ENCODE measurements around the gene HS3ST3A1.
"Not testable (repeated sequence)": the region's sequence is repeated elsewhere in the genome, so short reads cannot be mapped to it uniquely, and the experiment has no call there.

Gene HS3ST3A1

DNA sequence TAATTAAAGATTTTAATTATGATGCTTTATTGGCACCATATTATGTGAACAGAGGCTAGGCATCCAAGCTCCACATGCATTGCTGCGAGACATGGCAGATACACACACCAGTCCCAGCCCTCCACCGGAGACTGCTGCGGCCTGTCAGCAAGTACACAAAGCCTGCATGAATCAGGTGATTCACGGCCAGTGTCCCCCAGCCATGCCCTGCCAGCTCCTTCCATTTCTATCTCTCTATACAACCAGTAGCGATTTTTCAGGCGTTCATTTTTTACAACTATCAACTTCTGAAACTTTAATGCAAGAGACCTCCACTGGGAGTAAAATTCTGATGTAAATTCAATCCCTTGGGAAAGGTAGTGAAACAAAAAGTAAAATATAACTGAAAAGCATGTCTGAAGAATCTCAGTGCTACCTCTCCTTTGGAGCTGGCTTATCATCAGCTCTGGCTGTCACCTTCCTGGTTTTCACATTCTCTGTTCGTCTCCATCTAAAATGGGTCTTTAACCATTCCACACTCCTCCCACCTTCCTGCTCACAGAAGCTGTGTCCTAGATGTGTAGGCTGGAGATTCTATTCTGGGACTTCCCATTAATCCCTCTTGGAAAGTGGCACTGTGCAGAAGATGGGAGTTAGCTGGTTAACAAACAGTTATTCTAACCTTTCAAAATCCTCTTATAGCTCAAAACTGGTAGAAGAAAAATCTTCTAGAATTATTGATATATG, 32.2 kb downstream of the HS3ST3A1 start:
- DNase-seq: no peak

- DNase-seq: no peak
Measured at GRCh38 chr17:13568582-13569397, 32.9 kb downstream of the HS3ST3A1 start.

DNA sequence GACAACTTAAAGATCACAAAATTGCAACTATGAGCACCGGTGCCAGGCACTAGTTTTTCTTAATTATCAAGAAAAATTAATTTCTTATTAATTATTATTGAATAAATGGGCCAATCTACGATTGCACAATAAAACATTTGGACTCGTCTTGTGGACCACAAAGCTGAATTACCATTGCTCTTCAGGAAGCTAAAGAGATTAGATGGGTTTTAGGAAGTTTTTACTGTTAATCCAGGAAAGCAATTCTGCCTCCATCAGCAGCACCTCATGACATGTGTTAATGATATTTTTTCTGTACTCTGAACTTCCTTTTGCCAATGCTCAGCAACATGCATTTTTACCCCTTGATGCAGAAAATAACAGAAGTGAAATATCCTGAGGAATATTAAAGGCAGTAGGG, 37.9 kb downstream of the HS3ST3A1 start:
- no peak for DNase-seq

DNA sequence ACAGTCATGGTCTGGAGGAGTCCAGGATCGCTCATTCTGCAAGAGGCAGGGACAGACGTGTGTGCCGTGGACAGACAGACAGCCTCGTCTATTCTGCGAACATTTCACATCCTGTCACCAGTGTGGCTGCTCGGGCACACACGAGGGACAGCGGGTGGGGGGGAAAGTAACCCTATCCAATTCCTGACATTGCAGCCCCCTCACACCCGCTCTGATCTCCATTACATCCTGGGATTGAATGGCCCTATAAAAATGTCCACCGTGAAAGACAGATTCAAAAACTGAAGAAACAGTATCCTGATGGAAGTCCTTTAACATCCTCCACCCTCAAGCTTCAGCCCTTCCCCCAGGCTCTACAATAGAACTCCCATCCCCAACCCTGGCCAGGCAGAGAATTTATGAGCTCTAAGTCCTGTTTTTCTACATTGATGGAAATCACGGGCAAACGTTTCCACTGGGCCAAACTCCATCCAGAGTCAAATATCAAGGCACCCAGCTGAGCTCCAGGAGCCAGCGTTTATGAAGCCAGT, 39.4 kb downstream of the HS3ST3A1 start:
- DNase-seq: no peak

- DNase-seq: no peak
Measured at GRCh38 chr17:13561606-13562270, 40.0 kb downstream of the HS3ST3A1 start.

DNA sequence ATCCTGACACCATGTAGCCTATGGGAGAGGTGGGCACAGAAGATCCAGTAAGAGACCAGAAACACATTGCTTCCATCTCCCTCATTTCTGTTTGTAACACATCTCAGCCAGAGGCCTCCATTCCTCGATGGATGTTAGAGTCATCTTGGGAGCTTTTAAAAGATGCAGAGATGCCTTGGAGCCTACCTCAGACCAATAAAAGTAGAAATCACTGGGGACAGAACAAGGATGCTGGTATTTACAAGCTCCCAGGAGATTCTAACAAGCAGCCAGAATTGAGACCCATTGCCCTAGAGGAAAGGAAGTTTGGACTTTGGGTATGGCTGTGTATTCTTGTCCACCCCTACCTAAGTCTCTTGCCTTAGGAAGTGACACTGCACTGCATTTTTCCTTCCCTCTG, 40.8 kb downstream of the HS3ST3A1 start:
- DNase-seq: no peak

DNA sequence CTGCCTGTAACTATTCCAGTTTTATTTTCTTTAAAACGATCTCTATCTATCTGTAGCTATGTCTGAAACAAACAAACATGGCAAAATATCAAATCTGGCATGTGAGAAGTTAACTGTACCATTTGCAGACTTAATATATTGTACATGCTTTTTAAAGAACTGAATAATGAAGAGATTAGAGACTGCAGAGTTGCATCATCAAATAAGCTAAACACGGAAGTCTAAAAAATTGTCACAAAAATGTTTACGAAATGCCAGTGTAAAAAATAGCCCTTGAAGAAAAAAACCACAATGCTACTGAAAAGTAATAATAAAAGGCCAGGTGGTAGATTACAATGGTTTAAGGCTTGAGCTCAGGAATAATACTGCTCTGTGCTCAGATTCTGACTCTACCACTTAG, 43.1 kb downstream of the HS3ST3A1 start:
- no peak for DNase-seq

DNA sequence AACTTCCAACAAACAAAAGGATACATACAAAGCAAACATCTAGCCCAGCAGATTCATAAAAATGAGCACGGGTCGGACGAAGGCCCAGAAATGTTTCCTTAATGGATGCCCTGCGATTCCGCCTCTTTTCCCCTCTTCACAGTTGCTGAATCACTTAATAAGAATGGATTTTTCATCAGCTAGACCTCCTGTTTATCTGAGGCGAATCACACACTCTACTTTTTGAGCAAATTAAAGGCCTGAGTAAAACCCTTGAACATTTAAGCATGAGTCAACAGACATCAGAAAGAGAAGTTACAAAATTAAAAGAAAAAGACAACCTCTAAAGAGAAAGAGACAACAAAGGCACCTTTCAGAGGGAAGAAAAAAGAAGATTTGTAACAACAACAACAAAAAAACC, 44.7 kb downstream of the HS3ST3A1 start:
- DNase-seq: no peak

DNA sequence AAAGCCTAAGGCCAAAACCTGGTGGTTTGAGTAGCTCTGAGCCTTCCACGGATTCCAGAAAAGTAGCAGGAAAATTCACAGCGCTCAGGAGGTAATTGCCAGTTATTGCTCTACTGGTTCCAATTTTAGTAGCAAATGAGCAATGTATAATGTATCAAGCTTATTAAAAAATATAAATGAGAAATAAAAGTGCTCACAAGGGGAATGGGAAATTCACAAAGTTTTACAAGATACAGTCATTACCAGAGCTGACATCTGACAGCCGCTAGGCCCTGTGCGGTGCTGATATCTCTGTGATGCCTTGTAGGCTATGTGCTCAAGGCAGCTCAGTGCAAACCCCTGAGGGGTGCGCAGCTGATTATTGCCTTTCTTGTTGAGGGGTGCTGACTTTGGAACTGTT, 47.5 kb downstream of the HS3ST3A1 start:
- no peak for DNase-seq

DNA sequence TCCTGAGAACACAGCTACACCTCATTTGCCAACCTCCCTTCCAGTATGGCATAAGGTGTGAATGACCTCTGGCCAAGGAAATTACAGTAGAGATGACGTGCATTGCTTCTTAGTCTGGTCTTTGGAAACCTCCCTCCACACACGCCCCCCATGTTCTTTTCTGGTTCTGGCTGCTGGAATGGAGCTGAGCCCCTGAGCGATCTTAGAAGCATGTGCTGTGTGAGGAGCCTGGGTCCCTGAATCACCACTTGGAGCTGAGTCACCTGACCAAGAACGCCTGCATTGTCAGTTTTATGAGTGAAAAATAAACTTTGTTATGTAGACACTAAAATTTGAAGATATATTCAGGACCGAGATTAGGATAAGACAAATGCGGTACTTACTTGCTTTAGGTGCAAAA, 51.4 kb downstream of the HS3ST3A1 start:
- no peak for DNase-seq

- DNase-seq: not testable (repeated sequence)
Measured at GRCh38 chr17:13548576-13548975, 53.2 kb downstream of the HS3ST3A1 start.

DNA sequence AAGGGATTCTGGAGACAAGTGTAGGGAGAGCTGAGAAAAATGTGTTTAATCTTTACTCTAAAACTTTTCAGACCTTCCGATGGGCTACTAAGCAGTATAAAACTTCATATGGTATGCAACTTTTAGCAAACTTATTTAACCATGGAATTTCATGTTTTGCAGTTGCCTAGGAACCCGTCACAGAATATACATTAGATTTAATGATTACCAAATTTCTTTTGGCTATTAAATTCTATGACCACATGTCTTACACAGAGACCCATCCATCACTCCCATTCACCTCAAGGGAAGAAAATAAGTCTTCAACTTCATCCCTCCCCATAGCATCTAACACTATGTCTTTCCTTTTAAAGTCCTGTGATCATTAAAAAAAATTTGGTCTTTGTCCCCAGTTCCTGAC, 54.9 kb downstream of the HS3ST3A1 start:
- DNase-seq: no peak

DNA sequence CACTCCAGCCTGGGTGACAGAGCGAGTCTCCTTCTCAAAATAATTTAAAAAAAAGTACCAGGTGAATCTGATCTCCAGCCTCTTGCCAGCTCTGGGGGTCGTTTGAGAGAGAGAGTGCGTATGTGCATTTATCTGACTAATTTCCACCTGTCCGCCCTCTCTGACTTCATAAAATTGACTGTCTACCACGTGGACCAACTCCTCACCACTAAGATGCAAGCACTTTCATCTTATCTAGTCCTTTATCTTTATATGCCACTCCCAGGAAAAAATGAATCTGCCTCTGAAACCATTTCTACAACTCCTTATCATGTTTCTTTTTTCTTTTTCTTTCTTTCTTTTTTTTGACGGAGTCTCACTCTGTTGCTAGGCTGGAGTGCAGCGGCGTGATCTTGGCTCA, 55.8 kb downstream of the HS3ST3A1 start:
- DNase-seq: no peak

DNA sequence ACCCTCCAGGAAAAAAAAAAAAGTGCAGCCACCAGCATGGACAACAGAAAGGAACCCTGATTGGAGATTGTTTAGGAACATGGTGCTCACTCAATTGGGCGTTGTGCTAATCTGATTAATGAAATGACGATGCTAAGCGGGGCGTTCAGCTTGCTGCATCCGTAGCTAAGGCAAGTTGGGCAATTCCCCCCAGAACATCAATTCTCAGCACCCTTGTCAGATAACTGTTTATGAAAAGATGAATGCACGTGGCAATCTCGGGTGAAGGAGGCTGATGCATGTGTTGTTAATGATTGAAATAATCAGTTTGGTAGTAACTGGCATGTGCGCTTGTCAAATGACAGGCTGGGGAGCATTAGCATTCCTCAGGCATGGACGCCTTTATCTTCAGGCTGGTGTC, 57.0 kb downstream of the HS3ST3A1 start:
- DNase-seq: no peak

- DNase-seq: no peak
Measured at GRCh38 chr17:13544292-13544691, 57.4 kb downstream of the HS3ST3A1 start.

DNA sequence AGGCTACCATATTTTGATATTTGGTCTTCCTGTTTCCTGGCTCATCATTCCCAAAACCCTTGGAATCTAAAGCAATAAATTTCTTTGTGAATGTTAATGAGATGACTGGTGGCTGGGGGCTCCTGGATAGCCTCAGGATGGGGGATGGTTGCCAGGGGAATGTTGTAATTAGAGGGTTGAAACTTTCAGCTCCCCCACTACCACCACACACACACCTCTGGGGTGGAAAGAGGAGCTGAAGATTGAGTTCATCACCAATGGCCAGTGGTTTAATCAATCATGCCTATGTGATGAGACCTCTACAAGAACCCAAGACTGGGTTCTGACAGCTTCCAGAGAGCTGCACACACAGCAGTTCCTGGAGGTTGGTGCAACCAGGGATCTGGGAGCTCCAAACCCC, 59.1 kb downstream of the HS3ST3A1 start:
- no peak for DNase-seq

DNA sequence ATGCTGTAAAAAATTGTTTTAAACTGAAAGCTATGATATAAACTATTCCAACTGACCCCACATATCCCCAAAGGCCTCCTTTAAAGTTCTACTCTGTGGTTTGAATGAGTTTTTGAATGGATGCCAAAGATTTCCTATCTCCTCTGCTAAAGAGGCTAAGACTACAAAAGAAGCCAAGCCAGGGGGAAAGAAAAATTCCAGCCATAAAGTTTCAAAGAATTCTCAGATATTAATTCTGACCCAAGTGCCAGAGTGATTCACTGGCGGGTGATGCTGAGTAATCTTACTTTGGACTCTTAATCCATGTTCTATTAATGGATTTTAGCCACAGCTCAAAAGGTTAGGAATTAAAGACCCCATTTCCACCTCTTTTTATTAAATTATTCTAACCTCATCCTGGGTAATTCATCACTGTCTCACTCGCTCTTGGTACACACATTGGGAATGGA, 60.7 kb downstream of the HS3ST3A1 start:
- DNase-seq: no peak

DNA sequence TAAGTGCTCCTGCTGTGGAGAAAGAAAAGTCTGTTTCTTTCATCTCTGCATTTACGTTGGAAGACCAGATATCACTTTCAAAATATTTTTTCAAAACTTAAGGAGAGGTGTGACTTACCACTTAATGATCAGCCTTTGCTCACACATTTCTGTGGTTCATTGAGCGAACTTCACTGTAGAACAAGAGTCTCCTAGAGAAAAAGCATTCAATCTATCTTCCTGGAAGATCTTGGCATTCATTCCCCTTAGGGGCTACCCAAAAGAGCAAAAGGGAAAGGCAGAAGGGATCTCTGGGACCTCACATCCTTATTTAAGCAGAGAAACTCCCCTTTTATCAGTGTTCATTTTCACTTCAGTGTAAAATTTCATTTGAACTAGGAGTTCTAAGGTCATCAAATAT, 61.2 kb downstream of the HS3ST3A1 start:
- no peak for DNase-seq

GRCh38 chr17:13539421-13539820, 62.3 kb downstream of the HS3ST3A1 start:
- DNase-seq: no peak

- no peak for DNase-seq
Measured at GRCh38 chr17:13538841-13539411, 62.8 kb downstream of the HS3ST3A1 start.

GRCh38 chr17:13537871-13538643, 63.7 kb downstream of the HS3ST3A1 start:
- no peak for DNase-seq

- DNase-seq: no peak
Measured at GRCh38 chr17:13537167-13537731, 64.5 kb downstream of the HS3ST3A1 start.
